ENCODE measurements around the gene ADAMTS17. TPM values are rescaled to one million over a fixed set of nuclear protein-coding genes. Genes with fewer than 3 reads are reported as not detected.
"Not testable (repeated sequence)": the region's sequence is repeated elsewhere in the genome, so short reads cannot be mapped to it uniquely, and the experiment has no call there.

Gene ADAMTS17
- total RNA-seq, 2 experiments from 2014 or later = 0.81 to 1.0 TPM

- DNase-seq; H3K36me3 Mint-ChIP-seq (ENCODE audit: low read depth); intact Hi-C loops (cut with micrococcal nuclease); H3K27ac Mint-ChIP-seq; H3K27me3 Mint-ChIP-seq (ENCODE audit: low read depth); H3K4me3 Mint-ChIP-seq; H3K4me1 Mint-ChIP-seq (ENCODE audit: low read depth); H3K9me3 Mint-ChIP-seq; CTCF ChIA-PET: not testable (repeated sequence)
These were observed 257.5 kb downstream of the ADAMTS17 start for GRCh38 chr15:100084042-100084821.

GRCh38 chr15:100083572-100083971 lies 258.2 kb downstream of the ADAMTS17 start:
- intact Hi-C loops (cut with micrococcal nuclease) = no loop called here
- Mint-ChIP-seq H3K4me3 (no peak overlapping the region), H3K9me3 (no peaks in the 10 kb centered on the region), H3K27ac (no peak overlapping the region), H3K36me3 (ENCODE audit: low read depth) (peaks cover 2% of the 10 kb centered on the region), H3K27me3 (ENCODE audit: low read depth) (no peaks in the 10 kb centered on the region), H3K4me1 (ENCODE audit: low read depth) (no peaks in the 10 kb centered on the region)
- DNase-seq = no peak
- CTCF ChIA-PET = no interaction called here

GRCh38 chr15:100082761-100083402 lies 258.9 kb downstream of the ADAMTS17 start:
- Mint-ChIP-seq H3K27me3 (ENCODE audit: low read depth) (no peaks in the 10 kb centered on the region), H3K9me3 (no peaks in the 10 kb centered on the region), H3K4me1 (ENCODE audit: low read depth) (no peaks in the 10 kb centered on the region), H3K4me3 (no peak overlapping the region), H3K27ac (no peak overlapping the region), H3K36me3 (ENCODE audit: low read depth) (peaks cover 2% of the 10 kb centered on the region)
- intact Hi-C loops (cut with micrococcal nuclease) = no loop called here
- CTCF ChIA-PET = no interaction called here
- no peak for DNase-seq

GRCh38 chr15:100081454-100081853 lies 260.3 kb downstream of the ADAMTS17 start:
- CTCF ChIA-PET = no interaction called here
- no peak for DNase-seq
- H3K27me3 Mint-ChIP-seq (ENCODE audit: low read depth) = no peaks in the 10 kb centered on the region

GRCh38 chr15:100078511-100079220 lies 263.1 kb downstream of the ADAMTS17 start:
- intact Hi-C loops (cut with micrococcal nuclease) = no loop called here
- Mint-ChIP-seq H3K9me3 (no peaks in the 10 kb centered on the region), H3K36me3 (ENCODE audit: low read depth) (peaks cover 1% of the 10 kb centered on the region), H3K27me3 (ENCODE audit: low read depth) (no peaks in the 10 kb centered on the region), H3K4me1 (ENCODE audit: low read depth) (no peaks in the 10 kb centered on the region), H3K4me3 (no peak overlapping the region), H3K27ac (no peak overlapping the region)
- DNase-seq = no peak
- CTCF ChIA-PET = interaction anchor here (0.7 kb wide), 1 partner anchor 230 kb away, joined by 3 read pairs; no protein-coding TSS in a partner anchor

More at GRCh38 chr15:100081454-100081853, 260.3 kb downstream of the ADAMTS17 start:
- Mint-ChIP-seq H3K4me3 (no peak overlapping the region), H3K4me1 (ENCODE audit: low read depth) (no peaks in the 10 kb centered on the region), H3K27ac (no peak overlapping the region), H3K9me3 (no peaks in the 10 kb centered on the region), H3K36me3 (ENCODE audit: low read depth) (peaks cover 2% of the 10 kb centered on the region)
- intact Hi-C loops (cut with micrococcal nuclease) = no loop called here

GRCh38 chr15:100075229-100075628 lies 266.5 kb downstream of the ADAMTS17 start:
- Mint-ChIP-seq H3K4me3 (no peak overlapping the region), H3K4me1 (ENCODE audit: low read depth) (no peaks in the 10 kb centered on the region), H3K27me3 (ENCODE audit: low read depth) (no peaks in the 10 kb centered on the region), H3K9me3 (no peaks in the 10 kb centered on the region), H3K27ac (no peak overlapping the region), H3K36me3 (ENCODE audit: low read depth) (peaks cover 1% of the 10 kb centered on the region)
- intact Hi-C loops (cut with micrococcal nuclease) = no loop called here
- DNase-seq = no peak
- CTCF ChIA-PET = no interaction called here

DNA sequence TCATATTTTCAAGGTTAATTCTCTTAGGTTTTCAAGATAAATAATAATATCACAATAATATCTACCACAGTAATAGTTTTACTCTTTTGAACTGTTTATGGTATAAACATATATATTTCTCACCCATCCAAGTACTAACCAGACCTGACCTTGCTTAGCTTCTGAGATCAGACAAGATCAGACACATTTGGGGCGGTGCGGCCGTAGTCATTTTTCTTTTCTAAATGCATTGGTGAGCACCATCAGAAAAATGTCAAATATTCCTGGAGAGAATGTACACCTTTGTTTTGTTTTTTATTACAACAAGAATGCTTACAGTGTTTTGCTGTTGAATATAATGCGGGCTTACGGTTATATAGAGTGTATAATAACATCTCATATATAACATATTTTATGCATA lies 267.8 kb downstream of the ADAMTS17 start:
- CTCF ChIA-PET = no interaction called here
- Mint-ChIP-seq H3K9me3 (no peaks in the 10 kb centered on the region), H3K27me3 (ENCODE audit: low read depth) (no peaks in the 10 kb centered on the region), H3K27ac (no peak overlapping the region), H3K36me3 (ENCODE audit: low read depth) (peaks cover 1% of the 10 kb centered on the region), H3K4me1 (ENCODE audit: low read depth) (no peaks in the 10 kb centered on the region), H3K4me3 (no peak overlapping the region)
- no peak for DNase-seq
- intact Hi-C loops (cut with micrococcal nuclease) = no loop called here

- CTCF ChIA-PET; intact Hi-C loops (cut with micrococcal nuclease); H3K27me3 Mint-ChIP-seq (ENCODE audit: low read depth); H3K27ac Mint-ChIP-seq; H3K36me3 Mint-ChIP-seq (ENCODE audit: low read depth); H3K4me3 Mint-ChIP-seq; H3K9me3 Mint-ChIP-seq; DNase-seq; H3K4me1 Mint-ChIP-seq (ENCODE audit: low read depth): not testable (repeated sequence)
These were observed 275.1 kb downstream of the ADAMTS17 start for GRCh38 chr15:100066521-100067280.

- CTCF ChIA-PET = no interaction called here
- intact Hi-C loops (cut with micrococcal nuclease) = no loop called here
- Mint-ChIP-seq H3K9me3 (no peaks in the 10 kb centered on the region), H3K27me3 (ENCODE audit: low read depth) (no peaks in the 10 kb centered on the region), H3K4me1 (ENCODE audit: low read depth) (no peaks in the 10 kb centered on the region), H3K27ac (no peak overlapping the region), H3K36me3 (ENCODE audit: low read depth) (no peaks in the 10 kb centered on the region), H3K4me3 (no peak overlapping the region)
- no peak for DNase-seq
These were observed 279.8 kb downstream of the ADAMTS17 start for GRCh38 chr15:100061944-100062343.

DNA sequence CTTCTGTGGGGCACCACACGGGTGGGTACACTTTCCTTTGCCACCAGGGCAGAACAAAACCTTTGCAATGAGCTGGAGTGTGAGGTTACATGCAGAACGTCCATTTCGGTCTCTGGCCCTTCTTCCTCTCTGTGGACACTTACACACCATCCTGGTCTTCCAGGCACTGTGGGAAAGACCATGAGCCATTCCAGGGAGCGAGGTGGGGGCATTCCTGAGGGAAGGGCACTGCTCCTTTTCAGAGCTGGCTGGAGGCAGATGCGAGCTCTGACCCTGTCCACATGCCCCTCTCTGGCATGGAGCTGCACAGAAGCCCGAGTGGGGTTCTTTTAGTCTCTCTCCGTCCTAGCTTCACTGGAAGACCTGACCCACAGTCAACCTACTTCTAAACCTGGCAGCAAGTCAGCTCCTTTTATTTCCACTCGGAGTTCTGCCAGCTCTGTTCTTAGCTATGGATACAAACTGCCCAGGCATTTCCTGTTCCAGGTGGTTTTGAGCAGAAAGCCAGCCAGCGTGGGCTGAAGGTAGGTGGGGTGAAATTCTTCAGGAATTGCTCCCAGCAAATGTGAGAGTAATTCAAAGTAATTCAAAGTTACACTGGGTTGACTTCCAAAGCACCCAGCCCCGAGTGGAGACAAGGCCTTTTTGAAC lies 281.4 kb downstream of the ADAMTS17 start:
- CTCF ChIA-PET = no interaction called here
- Mint-ChIP-seq H3K9me3 (no peaks in the 10 kb centered on the region), H3K36me3 (ENCODE audit: low read depth) (no peaks in the 10 kb centered on the region), H3K4me3 (no peak overlapping the region), H3K4me1 (ENCODE audit: low read depth) (no peaks in the 10 kb centered on the region), H3K27ac (no peak overlapping the region), H3K27me3 (ENCODE audit: low read depth) (no peaks in the 10 kb centered on the region)
- no peak for DNase-seq
- intact Hi-C loops (cut with micrococcal nuclease) = no loop called here

DNA sequence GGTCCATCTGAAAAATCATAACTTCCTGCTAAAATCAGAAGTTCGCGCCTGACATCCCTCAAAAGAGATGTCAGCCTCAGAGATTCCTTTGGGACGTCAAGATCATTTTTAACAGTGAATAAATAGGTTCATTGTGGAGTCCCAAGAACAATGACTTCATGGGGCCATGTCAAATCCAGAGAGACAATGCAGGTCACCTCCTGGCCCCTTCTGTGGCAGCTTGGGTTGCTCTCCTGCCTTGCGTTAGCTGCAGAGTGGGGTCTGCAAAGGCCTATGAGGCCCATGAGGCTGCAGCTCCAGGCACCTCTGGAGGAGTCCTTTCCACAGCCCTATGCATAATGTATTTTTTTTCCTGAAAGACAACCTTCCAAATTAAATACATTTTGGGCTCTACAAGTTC lies 282.3 kb downstream of the ADAMTS17 start:
- H3K4me3 Mint-ChIP-seq = no peak overlapping the region
- H3K27me3 Mint-ChIP-seq (ENCODE audit: low read depth) = no peaks in the 10 kb centered on the region
- no peaks in the 10 kb centered on the region for H3K36me3 Mint-ChIP-seq (ENCODE audit: low read depth)
- CTCF ChIA-PET = no interaction called here
- no peaks in the 10 kb centered on the region for H3K9me3 Mint-ChIP-seq
- intact Hi-C loops (cut with micrococcal nuclease) = no loop called here
- DNase-seq = no peak
- H3K4me1 Mint-ChIP-seq (ENCODE audit: low read depth) = no peaks in the 10 kb centered on the region
- no peak overlapping the region for H3K27ac Mint-ChIP-seq

DNA sequence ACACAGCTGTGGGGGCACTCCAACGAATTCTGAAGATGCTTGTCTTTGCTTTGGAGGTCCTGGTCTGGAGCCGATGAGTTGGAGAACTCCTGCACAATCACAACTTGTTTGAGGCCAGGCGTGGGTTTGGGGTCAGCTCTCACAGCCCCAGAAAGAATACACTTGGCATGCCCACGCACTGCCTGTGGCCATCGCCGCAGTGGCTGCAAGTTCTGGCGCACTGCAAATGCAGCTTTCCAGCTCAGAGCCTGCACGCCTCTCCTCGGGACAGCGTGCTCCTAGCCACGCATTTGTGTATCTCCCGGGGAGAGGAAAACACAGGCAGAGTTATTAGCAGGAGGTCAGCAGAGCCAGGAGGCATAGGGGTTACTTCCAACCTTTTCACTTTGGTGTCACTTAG lies 282.7 kb downstream of the ADAMTS17 start:
- H3K27ac Mint-ChIP-seq = no peak overlapping the region
- intact Hi-C loops (cut with micrococcal nuclease) = no loop called here
- H3K36me3 Mint-ChIP-seq (ENCODE audit: low read depth) = no peaks in the 10 kb centered on the region
- H3K4me3 Mint-ChIP-seq = no peak overlapping the region
- H3K27me3 Mint-ChIP-seq (ENCODE audit: low read depth) = no peaks in the 10 kb centered on the region
- CTCF ChIA-PET = no interaction called here
- H3K9me3 Mint-ChIP-seq = no peaks in the 10 kb centered on the region
- no peak for DNase-seq
- H3K4me1 Mint-ChIP-seq (ENCODE audit: low read depth) = no peaks in the 10 kb centered on the region

Measured in activated naive CD4-positive, alpha-beta T cell treated with anti-CD3 and anti-CD28 coated beads for 36 hours (primary cell).